DND-41 (cell line): ENCODE results near the gene ARL6IP4.
A peak's percentile ranks its signal among the peaks of the same experiment; 100 is the strongest.

Experiments
- ATAC-seq: fragments of 200-7000 bp; cut with Tn5 transposase; 3 replicates; pipeline ENCODE4 v1.9.1; 2021; ENCODE audit warnings: low read depth; ENCODE audit not compliant: insufficient read depth
- DNase-seq: peaks from one replicate; pipeline ENCODE4 v3.0.0-alpha.2; 2020
- H2AFZ ChIP-seq: 2 replicates; pipeline ENCODE4 v1.6.0; 2012; ENCODE audit warnings: low read depth, low read length
- H3K27ac ChIP-seq: 2 replicates; pipeline ENCODE4 v1.5.1; 2012; ENCODE audit warnings: low read length, inconsistent platforms
- H3K27me3 ChIP-seq: fragments of 200-600 bp; sonication (generic); 2 replicates; pipeline ENCODE4 v1.6.0; 2012; ENCODE audit warnings: low read length, mild to moderate bottlenecking, inconsistent platforms; ENCODE audit not compliant: insufficient read depth, poor library complexity
- H3K36me3 ChIP-seq: 2 replicates; pipeline ENCODE4 v1.5.1; 2012; ENCODE audit warnings: low read length, inconsistent platforms; ENCODE audit not compliant: insufficient read depth
- H3K4me1 ChIP-seq: 2 replicates; pipeline ENCODE4 v1.5.1; 2012; ENCODE audit warnings: mild to moderate bottlenecking, low read length; ENCODE audit not compliant: insufficient read depth
- H3K4me2 ChIP-seq: 2 replicates; pipeline ENCODE4 v1.6.0; 2012; ENCODE audit warnings: mild to moderate bottlenecking, moderate library complexity, low read length, inconsistent platforms; ENCODE audit not compliant: insufficient read depth
- H3K4me3 ChIP-seq, 2 experiments: fragments of 200-600 bp in 1 of 2; shearing (Covaris generic) in 1 of 2; 2 replicates each; pipeline ENCODE4 v1.5.1; 2012 to 2016; ENCODE audit warnings: inconsistent platforms in 2 of 2, low read length in 2 of 2, mild to moderate bottlenecking in 2 of 2, low read depth in 1 of 2, moderate library complexity in 1 of 2
- H3K79me2 ChIP-seq: 2 replicates; pipeline ENCODE4 v1.6.0; 2012; ENCODE audit warnings: low read length, inconsistent platforms; ENCODE audit not compliant: insufficient read depth
- H3K9ac ChIP-seq: 2 replicates; pipeline ENCODE4 v1.6.0; 2012; ENCODE audit warnings: low read depth, mild to moderate bottlenecking, inconsistent platforms, low read length, moderate library complexity
- H3K9me3 ChIP-seq: 2 replicates; pipeline ENCODE4 v1.5.1; 2012; ENCODE audit warnings: low read length, moderate library complexity, mild to moderate bottlenecking, inconsistent platforms; ENCODE audit not compliant: insufficient read depth, severe bottlenecking
- H4K20me1 ChIP-seq: 2 replicates; pipeline ENCODE4 v1.6.0; 2012; ENCODE audit warnings: low read length; ENCODE audit not compliant: insufficient read depth
- CTCF ChIP-seq: IDR thresholded peaks from 2 replicates; pipeline ENCODE4 v1.5.1; 2012; ENCODE audit warnings: borderline replicate concordance, low read length, moderate library complexity, mild to moderate bottlenecking; ENCODE audit not compliant: poor library complexity, severe bottlenecking; ENCODE audit errors: extremely low read depth
- EZH2 ChIP-seq: IDR thresholded peaks from 3 replicates; pipeline ENCODE4 v1.6.1; 2012; ENCODE audit warnings: borderline replicate concordance, low read depth, mild to moderate bottlenecking, moderate library complexity, low read length, inconsistent platforms; ENCODE audit not compliant: severe bottlenecking

Gene ARL6IP4

DNA sequence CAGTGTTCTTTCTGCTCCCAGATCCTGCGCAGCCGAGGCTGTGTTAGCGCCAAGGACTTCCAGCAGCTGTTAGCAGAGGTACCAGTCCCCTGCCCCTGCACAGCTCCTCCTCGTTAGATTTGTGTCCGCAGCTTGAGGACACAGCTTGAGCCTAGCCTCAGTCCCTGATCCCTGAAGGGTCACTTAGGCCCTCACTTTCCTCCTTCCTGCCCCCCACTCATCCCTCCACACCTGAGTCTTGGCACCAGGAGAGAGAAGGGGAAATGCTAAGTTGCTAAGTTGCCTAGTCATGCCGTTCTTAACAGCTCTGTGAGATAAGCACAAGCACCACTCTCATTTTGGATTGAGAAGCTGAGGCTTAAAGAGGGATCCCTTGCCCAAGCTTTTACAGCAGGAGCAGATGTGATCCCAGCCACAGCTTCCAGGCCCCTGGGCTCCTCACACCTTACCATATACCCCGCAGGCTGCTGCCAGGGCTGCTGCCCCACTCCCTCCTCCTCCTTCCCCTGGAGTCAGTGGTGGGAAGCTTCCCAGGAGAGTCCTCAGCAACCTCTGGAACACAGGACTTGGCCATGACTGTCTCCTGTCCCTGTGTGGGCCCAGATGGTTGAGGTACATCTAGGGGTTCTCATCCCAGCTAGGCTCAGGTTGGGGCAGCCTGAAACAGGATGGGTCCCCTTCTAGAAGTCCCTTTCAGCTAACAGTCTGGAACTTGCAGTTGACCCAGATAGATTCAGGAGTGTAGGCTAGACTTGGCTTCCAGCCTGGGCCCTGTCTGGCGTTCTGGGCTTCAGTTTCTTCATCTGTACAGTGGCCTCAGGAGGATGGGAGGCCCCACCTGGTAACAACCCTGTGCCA, 4.5 kb upstream of the ARL6IP4 start:
- peaks cover 56% of the 10 kb centered on the region for H3K79me2 ChIP-seq
- H3K4me3 ChIP-seq: peak overlapping the region; percentile 29 to 82; a peak in 3 of 4 replicates
- H3K9ac ChIP-seq: peak overlapping the region; percentile 98
- H4K20me1 ChIP-seq: peaks cover 8% of the 10 kb centered on the region; the same call in 1 of the 2 replicates
- peaks cover 55% of the 10 kb centered on the region for H3K4me1 ChIP-seq
- peak overlapping the region; percentile 81 for H2AFZ ChIP-seq
- no peaks in the 10 kb centered on the region for H3K27me3 ChIP-seq
- peak; percentile 26 for DNase-seq
- TF ChIP-seq EZH2: no peak
- no peak for TF ChIP-seq CTCF
- H3K4me2 ChIP-seq: peak overlapping the region; percentile 89
- H3K9me3 ChIP-seq: no peaks in the 10 kb centered on the region
- ATAC-seq: no peak
- peak overlapping the region; percentile 99 for H3K27ac ChIP-seq
- H3K36me3 ChIP-seq: peaks cover 28% of the 10 kb centered on the region

- DNase-seq: no peak
- H3K4me1 ChIP-seq: peaks cover 61% of the 10 kb centered on the region
- ATAC-seq: no peak
- peak overlapping the region; percentile 89 for H3K4me2 ChIP-seq
- H3K36me3 ChIP-seq: peaks cover 30% of the 10 kb centered on the region
- H3K9me3 ChIP-seq: no peaks in the 10 kb centered on the region
- peaks cover 14% of the 10 kb centered on the region for H4K20me1 ChIP-seq
- H3K79me2 ChIP-seq: peaks cover 62% of the 10 kb centered on the region
- H2AFZ ChIP-seq: no peak overlapping the region
- peak overlapping the region; percentile 99; the same call in 1 of the 2 replicates for H3K27ac ChIP-seq
- peak overlapping the region in 1 of 2 experiments; percentile 82; a peak in 2 of 4 replicates for H3K4me3 ChIP-seq
- H3K27me3 ChIP-seq: no peaks in the 10 kb centered on the region
- no peak for TF ChIP-seq EZH2
- TF ChIP-seq CTCF: no peak
- H3K9ac ChIP-seq: peak overlapping the region; percentile 98
These were observed 3.9 kb upstream of the ARL6IP4 start for GRCh38 chr12:122976648-122976975.

DNA sequence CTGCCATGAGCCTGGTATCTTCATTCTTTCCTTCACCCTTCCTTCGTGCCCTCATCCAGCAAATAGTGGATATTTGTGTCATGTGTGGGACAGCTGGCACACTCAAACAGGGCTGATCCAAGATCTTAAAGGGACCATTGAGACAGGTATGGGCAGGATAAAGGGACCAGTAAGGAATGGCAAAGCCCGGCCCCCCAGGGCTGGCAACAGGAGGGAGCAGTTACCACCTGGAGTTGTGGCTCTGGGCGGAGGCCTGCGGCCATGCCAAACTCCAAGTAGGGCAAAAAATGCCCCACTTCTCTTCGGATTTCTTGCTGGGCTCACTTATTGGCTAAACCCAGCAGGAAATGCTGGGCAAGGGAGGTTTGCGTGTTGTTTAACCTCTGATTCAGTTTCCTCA, 3.3 kb upstream of the ARL6IP4 start:
- Histone ChIP-seq H3K4me2 (peak overlapping the region; percentile 89; the same call in 1 of the 2 replicates), H3K4me3 (0 out of 4 replicates have a peak overlapping the region, but pooled peaks of 1 of the 2 experiments have one; percentile 82), H3K9me3 (no peaks in the 10 kb centered on the region), H3K4me1 (peaks cover 67% of the 10 kb centered on the region), H3K36me3 (peaks cover 35% of the 10 kb centered on the region), H4K20me1 (peaks cover 19% of the 10 kb centered on the region), H3K27me3 (no peaks in the 10 kb centered on the region), H3K9ac (peak overlapping the region; percentile 98; the same call in 1 of the 2 replicates), H3K79me2 (peaks cover 67% of the 10 kb centered on the region), H3K27ac (0 out of 2 replicates have a peak overlapping the region, but pooled peaks have one; percentile 14), H2AFZ (no peak overlapping the region)
- no peak for ATAC-seq
- no peak for DNase-seq
- TF ChIP-seq CTCF (no peak), EZH2 (no peak)
